Rectal smooth muscle tissue (tissue), 1 donor: ENCODE data around the gene RCCD1.

ENCODE experiments used
- H3K27ac ChIP-seq: one replicate; pipeline ENCODE4 v1.7.0; 2013; ENCODE audit warnings: low read depth, low read length, inconsistent platforms
- H3K27me3 ChIP-seq: one replicate; pipeline ENCODE4 v1.7.0; 2013; ENCODE audit warnings: low read length; ENCODE audit not compliant: control insufficient read depth, insufficient read depth
- H3K36me3 ChIP-seq: one replicate; pipeline ENCODE4 v1.7.0; 2013; ENCODE audit warnings: low read length; ENCODE audit not compliant: control insufficient read depth, insufficient read depth
- H3K4me1 ChIP-seq: one replicate; pipeline ENCODE4 v1.7.0; 2013; ENCODE audit warnings: low read length; ENCODE audit not compliant: control insufficient read depth, insufficient read depth
- H3K4me3 ChIP-seq: one replicate; pipeline ENCODE4 v1.7.0; 2013; ENCODE audit warnings: low read length
- H3K9ac ChIP-seq: one replicate; pipeline ENCODE4 v1.7.0; 2013; ENCODE audit warnings: low read length

Gene RCCD1

DNA sequence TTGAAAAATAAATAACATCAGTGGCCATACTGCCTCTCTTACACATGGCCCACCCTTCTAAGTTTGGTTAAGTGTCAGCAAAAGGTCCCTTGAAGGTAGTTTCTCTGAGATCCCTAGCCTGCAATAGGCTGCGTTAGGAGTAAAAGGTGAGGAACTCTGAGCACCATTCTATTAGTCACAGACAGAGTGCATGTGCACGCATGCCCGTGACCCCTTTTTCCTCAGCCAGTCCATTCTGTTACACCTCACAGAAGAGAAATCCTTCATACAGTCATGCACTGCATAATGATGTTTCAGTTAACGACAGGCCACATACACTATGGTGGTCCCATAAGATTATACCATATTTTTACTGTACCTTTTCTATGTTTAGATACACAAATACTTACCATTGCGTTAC, 12.5 kb downstream of the RCCD1 start:
- Histone ChIP-seq H3K27ac (no peak overlapping the region), H3K4me1 (no peaks in the 10 kb centered on the region), H3K4me3 (no peak overlapping the region), H3K36me3 (peaks cover 5% of the 10 kb centered on the region), H3K27me3 (no peaks in the 10 kb centered on the region), H3K9ac (no peak overlapping the region)

DNA sequence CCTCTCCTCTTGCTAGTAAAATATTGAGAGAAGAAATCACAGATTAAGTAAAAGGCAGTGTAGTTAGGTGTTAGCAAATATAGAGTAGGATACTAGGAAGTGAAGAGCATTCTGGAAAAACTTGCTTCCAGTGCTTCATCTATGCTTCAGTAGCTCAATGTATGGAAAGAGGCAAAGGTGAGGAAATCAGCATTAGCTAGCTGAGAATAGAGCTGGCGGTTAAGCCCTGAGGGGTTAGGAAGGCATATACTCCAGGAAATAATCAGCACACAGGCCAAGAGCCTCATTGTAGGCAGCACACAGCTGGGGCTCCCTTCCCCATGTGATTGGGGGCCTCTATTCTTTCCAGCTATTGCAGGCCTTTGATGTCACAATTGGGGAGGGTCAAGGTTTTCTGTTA, 13.8 kb downstream of the RCCD1 start:
- no peaks in the 10 kb centered on the region for H3K4me1 ChIP-seq
- no peaks in the 10 kb centered on the region for H3K27me3 ChIP-seq
- H3K4me3 ChIP-seq, result no peak overlapping the region
- H3K9ac ChIP-seq, result no peak overlapping the region
- no peak overlapping the region for H3K27ac ChIP-seq
- peaks cover 5% of the 10 kb centered on the region for H3K36me3 ChIP-seq

DNA sequence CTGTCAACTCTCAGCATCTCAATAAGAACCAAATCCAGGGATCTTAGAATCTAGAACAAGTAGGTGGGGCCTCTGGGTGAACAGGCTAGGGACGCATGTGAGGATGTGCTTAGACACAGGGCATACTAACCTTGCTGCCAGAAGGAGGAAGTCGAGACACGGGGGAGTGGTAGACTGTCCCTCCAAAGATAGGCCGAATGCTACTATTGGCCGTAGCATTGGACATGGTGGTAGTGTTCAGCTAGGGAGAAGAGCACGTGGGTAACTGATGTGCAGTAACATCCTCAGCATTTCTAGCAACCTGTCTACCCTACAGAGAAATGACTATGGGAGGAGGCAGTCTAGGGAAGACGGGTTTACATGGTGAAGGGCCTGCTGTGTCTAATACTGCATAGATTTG, 15.6 kb downstream of the RCCD1 start:
- no peak overlapping the region for H3K9ac ChIP-seq
- H3K27me3 ChIP-seq, result no peaks in the 10 kb centered on the region
- no peak overlapping the region for H3K4me3 ChIP-seq
- H3K4me1 ChIP-seq, result no peaks in the 10 kb centered on the region
- H3K27ac ChIP-seq, result no peak overlapping the region
- H3K36me3 ChIP-seq, result peaks cover 5% of the 10 kb centered on the region

DNA sequence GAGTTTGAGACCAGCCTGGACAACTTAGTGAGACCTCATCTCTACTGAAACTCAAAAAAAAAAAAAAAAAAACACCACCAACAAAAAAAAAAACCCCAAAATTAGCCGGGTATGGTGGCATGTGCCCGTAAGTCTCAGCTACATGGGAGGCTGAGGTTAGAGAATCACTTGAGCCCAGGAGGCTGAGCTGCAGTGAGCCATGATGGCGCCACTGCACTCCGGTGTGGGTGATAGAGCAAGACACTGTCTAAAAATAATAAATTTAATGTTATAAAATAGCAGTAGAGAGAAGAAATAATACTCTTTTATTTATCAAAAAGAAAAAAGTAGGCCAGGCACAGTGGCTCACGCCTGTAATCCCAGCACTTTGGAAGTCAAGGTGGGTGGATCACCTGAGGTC, 17.4 kb downstream of the RCCD1 start:
- no peak overlapping the region for H3K27ac ChIP-seq
- no peaks in the 10 kb centered on the region for H3K27me3 ChIP-seq
- H3K4me3 ChIP-seq, result no peak overlapping the region
- no peaks in the 10 kb centered on the region for H3K36me3 ChIP-seq
- no peak overlapping the region for H3K9ac ChIP-seq
- H3K4me1 ChIP-seq, result no peaks in the 10 kb centered on the region

DNA sequence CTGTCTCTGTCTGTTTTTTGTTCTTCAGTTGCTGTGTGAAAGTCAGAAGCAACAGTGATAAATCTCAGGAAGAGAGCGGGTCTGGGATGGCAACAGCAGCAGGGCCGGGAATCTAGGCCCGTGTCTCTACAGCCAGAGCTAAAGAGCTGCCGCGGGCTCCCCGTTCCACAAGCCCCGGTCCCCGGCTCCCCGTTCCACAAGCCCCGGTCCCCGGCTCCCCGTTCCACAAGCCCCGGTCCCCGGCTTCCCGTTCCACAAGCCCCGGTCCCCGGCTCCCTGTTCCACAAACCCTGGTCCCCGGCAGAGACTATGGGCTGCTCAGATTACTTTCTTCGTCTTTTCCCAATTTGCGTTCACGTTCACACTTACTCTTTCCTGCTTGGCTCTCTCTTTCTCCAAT, 19.5 kb downstream of the RCCD1 start:
- Histone ChIP-seq H3K4me3 (no peak overlapping the region), H3K27ac (no peak overlapping the region), H3K4me1 (no peaks in the 10 kb centered on the region), H3K27me3 (no peaks in the 10 kb centered on the region), H3K9ac (no peak overlapping the region), H3K36me3 (no peaks in the 10 kb centered on the region)

DNA sequence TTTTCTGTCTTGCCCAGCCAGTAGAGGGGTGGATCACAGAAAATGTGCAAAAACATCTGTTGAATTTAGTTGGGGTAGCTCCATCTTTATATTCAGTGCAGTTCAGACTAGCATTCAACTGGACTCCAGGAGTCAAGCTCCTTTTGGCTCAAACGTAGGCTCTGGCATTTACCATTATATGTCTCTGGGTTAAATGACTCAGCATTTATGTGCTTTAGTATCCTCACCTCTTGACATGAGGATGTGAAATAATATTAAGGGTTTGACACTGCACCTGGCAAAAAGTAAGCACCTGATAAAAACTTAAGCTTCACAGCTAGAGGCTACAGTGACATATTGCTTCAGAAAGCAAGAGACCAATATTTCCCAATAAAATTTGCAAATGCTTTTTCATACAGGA, 24.9 kb downstream of the RCCD1 start:
- peaks cover 5% of the 10 kb centered on the region for H3K36me3 ChIP-seq
- H3K4me1 ChIP-seq, result no peaks in the 10 kb centered on the region
- H3K27me3 ChIP-seq, result no peaks in the 10 kb centered on the region
- H3K4me3 ChIP-seq, result no peak overlapping the region
- no peak overlapping the region for H3K9ac ChIP-seq
- H3K27ac ChIP-seq, result no peak overlapping the region

DNA sequence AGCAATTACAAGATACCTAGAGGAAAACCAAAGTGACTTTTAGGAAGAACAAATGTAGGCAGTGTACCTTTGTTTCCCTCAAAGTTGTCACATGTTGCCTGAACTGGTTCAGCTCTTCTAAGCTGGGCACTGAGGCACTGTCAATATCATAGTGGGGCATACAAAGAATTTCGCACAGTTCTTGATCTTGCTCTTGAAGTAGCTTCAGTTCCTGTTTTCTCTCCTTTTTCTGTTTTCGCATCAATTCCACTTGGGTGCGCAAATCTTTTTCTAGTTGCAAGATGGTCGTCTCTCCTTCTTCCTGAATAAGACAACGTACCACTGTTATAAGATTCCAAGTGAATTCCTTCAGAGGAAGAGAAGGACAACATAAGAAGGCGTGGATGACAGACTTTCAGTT, 27.0 kb downstream of the RCCD1 start:
- Histone ChIP-seq H3K4me3 (no peak overlapping the region), H3K9ac (no peak overlapping the region), H3K4me1 (no peaks in the 10 kb centered on the region), H3K27ac (no peak overlapping the region), H3K27me3 (no peaks in the 10 kb centered on the region), H3K36me3 (peaks cover 5% of the 10 kb centered on the region)

DNA sequence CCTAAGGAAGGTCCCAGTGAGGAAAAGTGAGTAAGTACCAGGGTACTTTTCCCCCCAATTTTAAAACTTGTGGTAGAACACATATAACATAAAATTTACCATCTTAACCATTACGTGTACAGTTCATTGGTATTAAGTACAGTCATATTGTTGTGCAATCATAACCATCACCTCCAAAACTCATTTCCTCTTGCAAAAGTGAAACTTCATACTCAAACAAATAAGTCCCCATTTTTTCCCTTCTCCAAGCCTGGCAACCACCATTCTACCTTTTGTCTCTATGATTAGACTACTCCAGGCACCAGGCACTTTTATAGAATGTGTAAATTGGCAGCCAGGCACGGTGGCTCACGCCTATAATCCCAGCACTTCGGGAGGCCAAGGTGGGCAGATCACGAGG, 27.5 kb downstream of the RCCD1 start:
- H3K27ac ChIP-seq, result no peak overlapping the region

DNA sequence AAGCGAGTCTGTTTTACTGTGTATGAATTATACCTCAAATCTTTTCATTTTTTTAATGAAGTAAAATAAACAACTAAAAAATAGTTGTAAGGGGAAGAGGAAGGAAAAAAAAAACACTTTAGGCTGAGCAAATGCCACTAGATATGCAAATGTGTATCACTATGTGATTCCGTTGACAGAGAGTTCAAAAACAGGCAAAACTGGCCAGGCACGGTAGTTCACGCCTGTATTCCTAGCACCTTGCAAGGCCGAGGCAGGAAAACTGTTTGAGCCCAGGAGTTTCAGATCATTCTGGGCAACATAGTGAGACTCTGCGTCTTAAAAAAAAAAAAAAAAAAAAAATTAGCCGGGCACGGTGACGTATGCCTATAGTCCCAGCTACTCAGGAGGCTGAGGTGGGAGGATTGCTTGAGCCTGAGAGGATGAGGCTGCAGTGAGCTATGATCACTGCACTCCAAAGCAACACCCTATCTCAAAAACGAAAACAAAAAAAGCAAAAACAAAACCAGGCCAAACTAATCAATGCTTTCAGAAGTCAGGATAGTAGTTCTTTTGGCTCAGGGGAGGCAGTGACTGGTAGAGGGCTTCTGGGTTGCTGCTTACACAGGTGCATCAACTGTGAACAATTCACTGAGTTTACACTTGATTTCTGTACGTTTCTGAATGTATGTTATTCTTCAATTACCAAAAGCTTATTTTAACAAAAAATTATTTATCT, 32.3 kb downstream of the RCCD1 start:
- Histone ChIP-seq H3K27ac (no peak overlapping the region), H3K4me3 (no peak overlapping the region), H3K36me3 (no peaks in the 10 kb centered on the region), H3K4me1 (no peaks in the 10 kb centered on the region), H3K27me3 (no peaks in the 10 kb centered on the region), H3K9ac (no peak overlapping the region)

More for the DNA sequence above, 27.5 kb downstream of the RCCD1 start:
- Histone ChIP-seq H3K9ac (no peak overlapping the region), H3K4me3 (no peak overlapping the region), H3K36me3 (peaks cover 5% of the 10 kb centered on the region), H3K27me3 (no peaks in the 10 kb centered on the region), H3K4me1 (no peaks in the 10 kb centered on the region)

DNA sequence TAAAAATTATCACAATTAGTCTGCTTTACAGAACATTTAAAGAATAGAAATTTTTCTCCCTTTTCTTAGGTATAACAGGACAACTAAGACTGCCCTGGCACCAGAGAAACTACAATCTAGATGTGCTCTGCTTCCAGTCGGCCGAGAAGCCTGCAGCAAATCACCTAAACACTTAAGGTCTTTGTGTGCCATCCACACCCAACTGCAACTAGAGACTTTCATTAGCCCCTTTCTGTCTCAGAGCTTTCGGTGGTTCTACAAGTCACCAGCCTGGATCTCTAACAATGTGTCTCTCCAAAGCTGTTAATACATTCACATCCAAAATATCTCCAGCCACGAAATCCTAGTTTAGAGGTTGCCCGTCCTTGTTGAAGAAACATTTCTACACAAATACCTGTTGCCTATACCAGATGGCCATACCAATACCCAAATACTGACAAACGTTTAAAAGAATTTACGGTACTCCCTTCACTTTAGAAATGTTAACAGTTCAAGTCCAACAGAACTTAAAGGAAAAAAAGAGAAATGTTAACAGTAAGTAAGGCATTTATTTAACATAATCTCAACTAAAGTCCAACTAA, 33.0 kb downstream of the RCCD1 start:
- Histone ChIP-seq H3K27ac (no peak overlapping the region), H3K9ac (no peak overlapping the region), H3K27me3 (no peaks in the 10 kb centered on the region), H3K4me1 (no peaks in the 10 kb centered on the region), H3K4me3 (no peak overlapping the region), H3K36me3 (no peaks in the 10 kb centered on the region)

DNA sequence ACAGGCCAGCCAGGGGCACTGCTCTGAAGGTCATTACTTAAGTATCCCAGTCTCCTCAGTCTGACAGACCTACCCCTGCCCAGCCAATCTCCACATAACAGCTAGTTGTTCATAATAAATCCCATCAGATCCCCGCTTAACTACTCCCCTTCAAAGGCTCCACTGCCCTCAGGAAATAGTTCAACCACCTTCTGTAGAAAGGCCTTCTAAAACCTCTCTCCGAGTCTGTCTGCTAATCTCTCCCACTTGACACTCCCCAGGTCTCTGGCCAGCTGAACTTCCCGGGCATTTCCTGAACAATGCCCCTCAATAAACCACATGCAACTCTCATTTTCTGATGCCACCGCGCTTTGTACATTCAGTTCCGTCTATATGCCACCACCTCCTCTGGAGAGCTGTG, 33.6 kb downstream of the RCCD1 start:
- Histone ChIP-seq H3K4me3 (no peak overlapping the region), H3K9ac (no peak overlapping the region), H3K27me3 (no peaks in the 10 kb centered on the region), H3K4me1 (no peaks in the 10 kb centered on the region), H3K36me3 (no peaks in the 10 kb centered on the region), H3K27ac (no peak overlapping the region)

DNA sequence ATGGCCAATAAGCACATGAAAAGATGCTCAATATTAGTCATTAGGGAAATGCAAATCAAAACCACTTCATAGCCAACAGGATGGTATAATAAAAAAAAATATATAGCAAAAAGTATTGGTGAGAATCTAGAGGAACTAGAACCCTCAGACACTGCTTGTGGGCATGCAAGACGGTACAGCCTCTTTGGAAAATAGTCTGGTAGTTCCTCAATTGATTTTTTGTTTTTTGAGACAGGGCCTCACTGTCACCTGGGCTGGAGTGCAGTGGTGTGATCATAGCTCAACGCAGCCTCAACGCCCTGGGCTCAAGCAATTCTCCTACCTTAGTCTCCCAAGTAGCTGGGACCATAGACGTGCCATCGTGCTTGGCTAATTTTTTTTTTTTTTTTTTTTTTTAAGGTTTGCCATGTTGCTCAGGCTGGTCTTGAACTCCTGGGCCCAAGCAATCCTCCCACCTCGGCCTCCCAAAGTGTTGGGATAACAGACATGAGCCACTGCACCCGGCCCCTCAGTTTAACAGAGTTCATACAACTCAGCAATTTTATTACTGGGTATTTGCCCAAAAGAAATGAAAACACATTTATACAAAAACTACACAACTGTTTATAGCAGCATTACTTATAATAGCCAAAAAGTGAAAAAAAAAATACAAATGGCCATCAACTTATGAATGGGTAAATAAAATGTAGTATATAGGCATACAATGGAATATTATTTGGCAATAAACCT, 34.5 kb downstream of the RCCD1 start:
- H3K9ac ChIP-seq, result no peak overlapping the region
- no peaks in the 10 kb centered on the region for H3K4me1 ChIP-seq
- H3K36me3 ChIP-seq, result no peaks in the 10 kb centered on the region
- no peak overlapping the region for H3K27ac ChIP-seq
- H3K27me3 ChIP-seq, result no peaks in the 10 kb centered on the region
- no peak overlapping the region for H3K4me3 ChIP-seq

DNA sequence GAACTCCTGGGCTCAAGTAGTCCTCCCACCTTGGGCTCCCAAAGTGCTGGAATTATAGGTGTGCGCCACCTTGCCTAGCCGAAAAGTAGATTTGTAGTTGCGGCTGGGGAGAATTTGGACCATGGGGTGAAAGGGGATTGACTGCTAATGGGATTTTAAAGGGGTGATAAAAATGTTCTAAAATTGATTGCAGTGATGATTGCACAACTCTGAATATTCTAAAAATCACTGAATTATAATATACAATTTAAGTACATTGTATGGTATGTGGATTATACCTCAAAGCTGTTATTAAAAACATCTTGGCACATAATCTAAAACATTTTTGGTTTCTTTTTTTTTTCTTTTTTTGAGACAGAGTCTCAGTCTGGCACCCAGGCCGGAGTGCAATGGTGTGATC, 35.8 kb downstream of the RCCD1 start:
- Histone ChIP-seq H3K27me3 (no peaks in the 10 kb centered on the region), H3K36me3 (no peaks in the 10 kb centered on the region), H3K4me1 (peaks cover 4% of the 10 kb centered on the region), H3K9ac (no peak overlapping the region), H3K27ac (no peak overlapping the region), H3K4me3 (no peak overlapping the region)
